Calu3 (cell line): Measurements from ENCODE around the gene LGALSL. TPM values are rescaled to one million over a fixed set of nuclear protein-coding genes. Genes with fewer than 3 reads are reported as not detected.

Source experiments
- BruUV-seq: library from RNA; stranded (reverse); fragments of 400-500 nt; replicated peaks from 2 replicates; lab custom pipeline; 2021; lab: Mats Ljungman, UMichigan
- CTCF ChIA-PET: fragments of 300-600 bp; sonication (Branson Sonifier 250); formaldehyde crosslinking; loops from one replicate; lab custom pipeline; 2022; ENCODE audit warnings: antibody characterized with exemption; lab: Charles Lee
- DNase-seq: peaks from one replicate; pipeline ENCODE4 v3.0.0; 2022
- H3K27ac Mint-ChIP-seq: one replicate; pipeline ENCODE4 v1.8.0; 2022; ENCODE audit warnings: mixed read lengths; ENCODE audit not compliant: unreplicated experiment
- H3K27me3 Mint-ChIP-seq: one replicate; pipeline ENCODE4 v1.8.0; 2022; ENCODE audit warnings: mixed read lengths; ENCODE audit not compliant: unreplicated experiment
- H3K36me3 Mint-ChIP-seq: one replicate; pipeline ENCODE4 v1.8.0; 2022; ENCODE audit warnings: mild to moderate bottlenecking, moderate library complexity, mixed read lengths; ENCODE audit not compliant: insufficient read depth, unreplicated experiment
- H3K4me1 Mint-ChIP-seq: one replicate; pipeline ENCODE4 v1.8.0; 2022; ENCODE audit warnings: mild to moderate bottlenecking, low read depth, mixed read lengths; ENCODE audit not compliant: unreplicated experiment
- H3K4me3 Mint-ChIP-seq: one replicate; pipeline ENCODE4 v1.8.0; 2022; ENCODE audit warnings: mild to moderate bottlenecking, low read depth, moderate library complexity, mixed read lengths; ENCODE audit not compliant: unreplicated experiment
- H3K9me3 Mint-ChIP-seq: one replicate; pipeline ENCODE4 v1.8.0; 2022; ENCODE audit warnings: low read depth, mixed read lengths; ENCODE audit not compliant: unreplicated experiment
- CTCF ChIP-seq: fragments of 200-600 bp; IDR thresholded peaks from one replicate; pipeline ENCODE4 v1.8.0; 2022; ENCODE audit warnings: antibody characterized with exemption; ENCODE audit not compliant: unreplicated experiment
- intact Hi-C: fragments of 100-400 bp; cut with micrococcal nuclease; formaldehyde crosslinking; loops from one replicate; pipeline ENCODE4 v1.10.0; 2022; ENCODE audit not compliant: unreplicated experiment
- total RNA-seq: library from RNA; stranded (reverse); gene quantifications from 2 replicates; pipeline ENCODE4 v1.2.3, GENCODE V29; 2022

The LGALSL gene
- total RNA-seq, 1 experiment from 2014 or later: 12.1 TPM

GRCh38 chr2:64474636-64475035 lies 20.7 kb downstream of the LGALSL start:
- TF ChIP-seq CTCF: no peak
- Mint-ChIP-seq H3K4me1 (no peaks in the 10 kb centered on the region), H3K27me3 (no peaks in the 10 kb centered on the region)

GRCh38 chr2:64477037-64477436 lies 23.1 kb downstream of the LGALSL start:
- H3K27ac Mint-ChIP-seq: no peak overlapping the region
- TF ChIP-seq CTCF: no peak
- H3K4me3 Mint-ChIP-seq: no peak overlapping the region
- no peaks in the 10 kb centered on the region for H3K4me1 Mint-ChIP-seq
- CTCF ChIA-PET: no interaction called here
- H3K36me3 Mint-ChIP-seq: no peaks in the 10 kb centered on the region
- H3K27me3 Mint-ChIP-seq: no peaks in the 10 kb centered on the region
- no peaks in the 10 kb centered on the region for H3K9me3 Mint-ChIP-seq
- BruUV-seq: no TSS peak
- DNase-seq: no peak
- intact Hi-C loops: no loop called here

More at GRCh38 chr2:64474636-64475035, 20.7 kb downstream of the LGALSL start:
- CTCF ChIA-PET: no interaction called here
- no TSS peak for BruUV-seq
- no peak for DNase-seq
- H3K9me3 Mint-ChIP-seq: no peaks in the 10 kb centered on the region
- H3K36me3 Mint-ChIP-seq: no peaks in the 10 kb centered on the region
- no peak overlapping the region for H3K4me3 Mint-ChIP-seq
- intact Hi-C loops: no loop called here
- no peak overlapping the region for H3K27ac Mint-ChIP-seq

- CTCF ChIA-PET: no interaction called here
- BruUV-seq: no TSS peak
- DNase-seq: no peak
- TF ChIP-seq CTCF: no peak
- Mint-ChIP-seq H3K4me1 (no peaks in the 10 kb centered on the region), H3K27me3 (no peaks in the 10 kb centered on the region), H3K36me3 (no peaks in the 10 kb centered on the region), H3K9me3 (no peaks in the 10 kb centered on the region), H3K27ac (no peak overlapping the region), H3K4me3 (no peak overlapping the region)
- intact Hi-C loops: no loop called here
Observed at GRCh38 chr2:64477979-64478378, 24.0 kb downstream of the LGALSL start.

GRCh38 chr2:64478502-64479230 lies 24.7 kb downstream of the LGALSL start:
- no peak overlapping the region for H3K27ac Mint-ChIP-seq
- no peak for DNase-seq

More at GRCh38 chr2:64478502-64479230, 24.7 kb downstream of the LGALSL start:
- Mint-ChIP-seq H3K9me3 (no peaks in the 10 kb centered on the region), H3K36me3 (no peaks in the 10 kb centered on the region), H3K4me3 (no peak overlapping the region), H3K4me1 (no peaks in the 10 kb centered on the region), H3K27me3 (no peaks in the 10 kb centered on the region)
- CTCF ChIA-PET: no interaction called here
- no peak for TF ChIP-seq CTCF
- no TSS peak for BruUV-seq
- intact Hi-C loops: no loop called here
